Parathyroid adenoma (tissue), 2 donors: ENCODE data around the gene NAALADL2.

Source experiments
- H2AFZ ChIP-seq: fragments of 300-600 bp; sonication (generic); one replicate; pipeline ENCODE4 v1.7.0; 2017; ENCODE audit warnings: antibody characterized with exemption, mild to moderate bottlenecking
- H3K27ac ChIP-seq: fragments of 300-600 bp; sonication (generic); one replicate; pipeline ENCODE4 v1.7.0; 2017
- H3K27me3 ChIP-seq: fragments of 300-600 bp; sonication (generic); one replicate; pipeline ENCODE4 v1.7.0; 2017; ENCODE audit warnings: low read length; ENCODE audit not compliant: control insufficient read depth, insufficient read depth
- H3K36me3 ChIP-seq: fragments of 300-600 bp; sonication (generic); one replicate; pipeline ENCODE4 v1.7.0; 2017; ENCODE audit warnings: low read length; ENCODE audit not compliant: control insufficient read depth, insufficient read depth
- H3K4me1 ChIP-seq: fragments of 300-600 bp; sonication (generic); one replicate; pipeline ENCODE4 v1.7.0; 2017; ENCODE audit warnings: control low read depth
- H3K4me2 ChIP-seq: fragments of 300-600 bp; sonication (generic); one replicate; pipeline ENCODE4 v1.7.0; 2017; ENCODE audit warnings: low read length
- H3K4me3 ChIP-seq: fragments of 300-600 bp; sonication (generic); one replicate; pipeline ENCODE4 v1.7.0; 2017; ENCODE audit warnings: low read depth, low read length
- H3K79me2 ChIP-seq: fragments of 300-600 bp; sonication (generic); one replicate; pipeline ENCODE4 v1.7.0; 2017; ENCODE audit warnings: control low read depth
- H3K9ac ChIP-seq: fragments of 300-600 bp; sonication (generic); one replicate; pipeline ENCODE4 v1.7.0; 2017; ENCODE audit warnings: mild to moderate bottlenecking
- H3K9me3 ChIP-seq: fragments of 300-600 bp; sonication (generic); one replicate; pipeline ENCODE4 v1.7.0; 2017; ENCODE audit warnings: low read length; ENCODE audit not compliant: control insufficient read depth
- TF ChIP-seq, protein P1 (sequence below): fragments of 300-600 bp; sonication (generic); IDR thresholded peaks from one replicate; pipeline ENCODE4 v1.7.0; 2017; ENCODE audit warnings: antibody characterized with exemption, mild to moderate bottlenecking
- donor health status: primary hyperparathyroidism.

NAALADL2 gene

DNA sequence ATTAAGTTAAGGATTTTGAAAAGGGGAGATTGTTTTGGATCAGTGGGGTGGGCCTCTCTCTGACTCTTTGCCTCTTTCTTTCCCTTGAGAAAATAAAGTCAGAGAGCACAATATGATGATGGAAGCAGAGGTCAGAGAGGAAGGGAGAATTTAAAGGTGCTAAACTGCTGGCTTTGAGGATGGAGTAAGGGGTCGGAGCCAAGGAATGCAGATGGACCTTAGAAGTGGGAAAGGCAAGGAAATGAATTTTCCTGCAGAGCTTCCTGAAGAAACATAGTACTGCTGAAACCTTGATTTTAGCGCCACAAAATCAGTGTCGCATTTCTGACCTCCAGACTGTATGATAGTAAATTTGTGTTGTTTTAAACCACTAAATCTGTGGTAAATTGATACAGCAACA is 317.4 kb downstream of the NAALADL2 start:
- Histone ChIP-seq H3K4me1 (no peaks in the 10 kb centered on the region), H3K9me3 (no peaks in the 10 kb centered on the region), H3K36me3 (no peaks in the 10 kb centered on the region), H3K4me3 (no peak overlapping the region), H3K27me3 (no peaks in the 10 kb centered on the region), H3K9ac (no peak overlapping the region), H3K4me2 (no peak overlapping the region), H3K27ac (no peak overlapping the region), H2AFZ (no peak overlapping the region), H3K79me2 (no peaks in the 10 kb centered on the region)
- TF ChIP-seq, protein P1, sequence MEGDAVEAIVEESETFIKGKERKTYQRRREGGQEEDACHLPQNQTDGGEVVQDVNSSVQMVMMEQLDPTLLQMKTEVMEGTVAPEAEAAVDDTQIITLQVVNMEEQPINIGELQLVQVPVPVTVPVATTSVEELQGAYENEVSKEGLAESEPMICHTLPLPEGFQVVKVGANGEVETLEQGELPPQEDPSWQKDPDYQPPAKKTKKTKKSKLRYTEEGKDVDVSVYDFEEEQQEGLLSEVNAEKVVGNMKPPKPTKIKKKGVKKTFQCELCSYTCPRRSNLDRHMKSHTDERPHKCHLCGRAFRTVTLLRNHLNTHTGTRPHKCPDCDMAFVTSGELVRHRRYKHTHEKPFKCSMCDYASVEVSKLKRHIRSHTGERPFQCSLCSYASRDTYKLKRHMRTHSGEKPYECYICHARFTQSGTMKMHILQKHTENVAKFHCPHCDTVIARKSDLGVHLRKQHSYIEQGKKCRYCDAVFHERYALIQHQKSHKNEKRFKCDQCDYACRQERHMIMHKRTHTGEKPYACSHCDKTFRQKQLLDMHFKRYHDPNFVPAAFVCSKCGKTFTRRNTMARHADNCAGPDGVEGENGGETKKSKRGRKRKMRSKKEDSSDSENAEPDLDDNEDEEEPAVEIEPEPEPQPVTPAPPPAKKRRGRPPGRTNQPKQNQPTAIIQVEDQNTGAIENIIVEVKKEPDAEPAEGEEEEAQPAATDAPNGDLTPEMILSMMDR = no peak

DNA sequence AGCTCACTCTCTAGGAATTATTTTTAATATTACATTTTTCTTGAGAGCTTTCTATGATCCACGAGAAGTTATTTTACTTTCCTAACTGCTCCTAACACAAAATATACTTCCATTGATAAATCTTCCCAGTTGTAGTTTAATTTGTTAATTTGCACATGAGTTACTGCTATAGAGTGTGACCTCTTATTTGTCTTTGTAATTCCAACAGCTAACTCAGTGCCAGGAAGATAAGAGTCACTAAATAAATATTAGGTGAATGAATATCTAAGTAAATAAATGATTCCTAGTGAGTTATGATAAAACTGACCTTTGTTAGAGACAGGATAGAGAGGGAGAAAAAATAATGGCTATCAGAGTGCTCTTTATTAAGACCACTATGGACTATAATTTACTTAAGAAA is 319.9 kb downstream of the NAALADL2 start:
- no peaks in the 10 kb centered on the region for H3K36me3 ChIP-seq
- no peak overlapping the region for H3K4me2 ChIP-seq
- TF ChIP-seq, protein P1 = no peak
- no peaks in the 10 kb centered on the region for H3K4me1 ChIP-seq
- H3K79me2 ChIP-seq = no peaks in the 10 kb centered on the region
- H3K27me3 ChIP-seq = no peaks in the 10 kb centered on the region
- no peak overlapping the region for H3K27ac ChIP-seq
- H2AFZ ChIP-seq = no peak overlapping the region
- H3K4me3 ChIP-seq = no peak overlapping the region
- no peaks in the 10 kb centered on the region for H3K9me3 ChIP-seq
- no peak overlapping the region for H3K9ac ChIP-seq

DNA sequence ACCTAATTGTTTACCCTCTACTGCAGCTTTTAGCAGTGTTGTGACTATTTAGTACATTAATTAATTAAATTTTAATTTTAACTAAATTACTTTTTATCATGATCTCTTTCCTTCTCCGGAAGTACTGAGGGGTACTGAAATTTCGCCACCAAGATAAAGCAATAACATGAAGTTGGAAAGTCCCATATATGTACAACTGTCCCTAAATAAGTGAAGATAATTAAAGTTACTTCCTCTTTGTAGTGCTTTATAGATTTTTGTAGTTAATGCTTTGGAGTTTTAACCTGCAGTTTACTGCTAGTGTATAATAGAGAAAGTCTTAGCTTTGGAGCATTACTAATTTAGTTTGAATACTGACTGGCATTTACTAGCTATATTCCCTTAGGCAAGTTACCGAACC is 325.3 kb downstream of the NAALADL2 start:
- H3K27me3 ChIP-seq = no peaks in the 10 kb centered on the region
- no peak overlapping the region for H3K4me3 ChIP-seq
- H3K9me3 ChIP-seq = no peaks in the 10 kb centered on the region
- TF ChIP-seq, protein P1 = no peak
- H3K27ac ChIP-seq = no peak overlapping the region
- H3K4me1 ChIP-seq = no peaks in the 10 kb centered on the region
- no peaks in the 10 kb centered on the region for H3K36me3 ChIP-seq
- no peaks in the 10 kb centered on the region for H3K79me2 ChIP-seq
- H3K4me2 ChIP-seq = no peak overlapping the region
- no peak overlapping the region for H3K9ac ChIP-seq
- H2AFZ ChIP-seq = no peak overlapping the region

DNA sequence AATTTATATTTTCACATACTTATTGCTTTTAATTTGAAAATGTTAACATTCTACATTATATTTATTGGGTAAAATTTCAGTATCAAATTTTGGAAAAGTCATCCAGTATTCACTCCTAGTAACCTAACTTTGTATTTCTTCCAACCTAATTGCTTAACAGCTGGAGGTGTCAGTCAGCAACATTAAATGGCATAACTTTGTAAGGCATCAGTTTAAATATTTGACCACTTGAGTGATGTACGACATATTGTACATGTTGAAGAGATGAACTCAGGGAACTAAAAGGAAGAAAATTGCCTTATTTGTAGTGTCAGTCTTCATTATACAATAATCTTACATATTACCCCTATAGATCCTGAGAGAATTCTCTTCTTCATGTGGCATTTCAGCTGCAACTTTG is 326.8 kb downstream of the NAALADL2 start:
- TF ChIP-seq, protein P1 = no peak
- Histone ChIP-seq H3K4me1 (no peaks in the 10 kb centered on the region), H2AFZ (no peak overlapping the region), H3K79me2 (no peaks in the 10 kb centered on the region), H3K27ac (no peak overlapping the region), H3K9ac (no peak overlapping the region), H3K4me2 (no peak overlapping the region), H3K27me3 (no peaks in the 10 kb centered on the region), H3K4me3 (no peak overlapping the region), H3K9me3 (no peaks in the 10 kb centered on the region), H3K36me3 (no peaks in the 10 kb centered on the region)

DNA sequence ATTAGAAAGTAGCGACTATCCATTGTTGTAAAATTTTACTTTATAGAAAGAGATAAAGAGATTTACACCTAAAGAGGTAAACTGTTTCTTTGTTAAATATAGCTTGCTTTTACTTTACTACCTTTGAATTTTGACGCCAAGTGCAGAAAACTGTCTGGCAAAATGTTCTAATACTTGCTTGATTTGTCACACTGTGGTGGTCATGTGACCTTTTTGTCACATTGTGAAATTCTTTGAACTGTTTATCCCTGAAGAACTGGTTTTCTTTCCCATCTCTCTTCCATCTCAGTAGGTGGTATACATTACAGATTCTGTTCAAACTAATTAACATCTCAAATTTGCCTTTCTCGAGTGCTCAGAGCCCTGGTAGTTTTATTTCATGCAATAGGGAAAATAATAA is 327.4 kb downstream of the NAALADL2 start:
- Histone ChIP-seq H3K4me2 (no peak overlapping the region), H3K4me3 (no peak overlapping the region), H3K4me1 (no peaks in the 10 kb centered on the region), H3K27me3 (no peaks in the 10 kb centered on the region), H2AFZ (no peak overlapping the region), H3K36me3 (no peaks in the 10 kb centered on the region), H3K27ac (no peak overlapping the region), H3K9ac (no peak overlapping the region), H3K9me3 (no peaks in the 10 kb centered on the region), H3K79me2 (no peaks in the 10 kb centered on the region)
- TF ChIP-seq, protein P1 = no peak
